GM12872 (cell line): ENCODE data around the gene TRABD2B.

Experiments used
- CTCF ChIP-seq: IDR thresholded peaks from 3 replicates; pipeline ENCODE4 v1.5.1; 2011; ENCODE audit warnings: low read depth, mild to moderate bottlenecking, low read length, moderate library complexity; ENCODE audit not compliant: insufficient read depth

The TRABD2B gene

DNA sequence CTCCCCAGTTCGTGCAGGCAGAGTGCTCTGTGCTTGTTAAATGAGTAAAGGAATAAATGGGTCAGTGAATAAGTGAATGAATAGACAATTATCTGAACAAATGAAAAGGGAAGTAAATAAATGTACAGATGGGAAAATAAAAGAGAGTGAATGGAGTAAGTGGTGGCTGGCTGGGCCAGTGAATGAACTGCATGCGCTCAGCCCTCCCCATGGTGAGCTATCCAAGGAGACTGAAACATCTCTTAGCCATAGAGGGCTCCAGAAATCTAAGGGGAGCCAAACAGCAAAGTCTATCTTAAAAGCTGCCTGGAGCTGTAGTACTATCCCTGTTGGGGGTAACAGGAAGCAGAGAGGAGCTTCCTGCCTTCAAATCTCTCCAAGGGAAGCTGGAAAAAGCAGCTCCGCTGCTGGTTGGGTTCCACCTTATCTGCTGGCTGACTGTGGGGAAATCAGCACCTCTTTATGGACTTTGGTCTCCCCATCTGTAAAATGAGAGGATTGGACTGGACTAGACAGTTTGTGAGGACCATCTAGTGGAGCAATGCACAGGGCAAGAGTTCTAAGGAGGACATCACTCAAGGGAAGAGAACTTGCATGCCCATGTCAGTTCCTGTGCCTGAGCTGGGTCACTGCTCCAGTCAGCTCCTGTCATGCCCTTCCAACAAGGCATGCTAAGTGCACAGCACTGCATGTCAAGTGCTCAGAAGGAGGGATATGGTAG is 77.9 kb downstream of the TRABD2B start:
- no peak for TF ChIP-seq CTCF

GRCh38 chr1:47918257-47918867 is 78.8 kb downstream of the TRABD2B start:
- no peak for TF ChIP-seq CTCF

DNA sequence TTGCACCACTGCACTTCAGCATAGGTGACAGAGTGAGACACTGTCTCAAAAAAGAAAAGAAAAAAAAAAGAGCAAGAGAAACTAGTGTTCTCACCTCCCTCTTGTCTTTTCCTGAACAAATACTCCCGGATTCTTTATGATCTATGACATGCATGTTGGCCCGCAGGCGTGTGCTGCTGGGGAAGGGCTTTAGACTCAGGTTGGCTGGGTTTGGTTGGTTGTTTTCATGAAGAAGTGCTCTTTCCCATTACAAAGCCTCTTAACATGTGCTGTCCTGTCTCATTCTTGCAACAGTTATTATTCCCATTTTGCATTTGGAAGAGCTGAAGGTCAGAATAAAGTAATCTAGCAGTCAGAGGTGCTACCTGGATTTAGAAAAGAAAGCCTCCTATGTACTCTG is 79.5 kb downstream of the TRABD2B start:
- TF ChIP-seq CTCF, result no peak

DNA sequence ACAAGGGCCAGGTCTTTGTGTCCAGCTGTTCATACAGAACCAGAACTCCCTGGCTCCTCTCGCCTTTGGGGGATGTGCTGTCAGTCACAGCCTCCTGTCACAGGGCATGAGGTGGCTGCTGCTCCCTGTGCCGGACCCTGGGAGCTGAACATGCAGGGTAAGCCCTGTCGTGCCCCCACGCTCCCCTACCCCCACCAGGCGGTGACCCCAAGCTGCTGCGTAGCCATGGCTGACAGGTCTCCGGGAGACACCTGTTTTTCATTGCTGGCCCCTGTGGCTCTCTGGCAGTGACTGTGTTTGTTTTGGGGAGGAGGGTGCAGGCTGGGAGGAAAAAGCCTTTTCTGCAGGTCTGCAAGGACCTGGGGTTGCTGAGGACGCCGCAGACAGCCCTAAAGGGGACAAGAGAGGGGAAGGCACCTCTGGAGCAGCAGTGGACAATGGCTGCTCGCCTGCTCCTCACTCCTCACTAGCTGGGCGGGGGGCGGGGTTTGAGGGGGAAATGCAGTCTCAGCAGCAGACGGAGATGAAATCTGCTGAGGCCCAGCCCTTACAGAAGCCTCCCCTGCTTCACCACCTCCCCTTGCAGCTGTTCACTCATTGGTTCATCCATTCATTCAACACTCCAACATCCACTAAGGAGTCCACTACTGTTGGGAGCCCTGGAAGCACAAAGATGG is 81.4 kb downstream of the TRABD2B start:
- TF ChIP-seq CTCF, result no peak

- no peak for TF ChIP-seq CTCF
Measured at GRCh38 chr1:47914952-47915676, 82.1 kb downstream of the TRABD2B start.

- TF ChIP-seq CTCF, result no peak
Measured at GRCh38 chr1:47914218-47914938, 82.8 kb downstream of the TRABD2B start.
